Embryonic facial prominence (tissue), 1 donor: Measurements from ENCODE around the gene PPP4C.
"Not testable (repeated sequence)": the region's sequence is repeated elsewhere in the genome, so short reads cannot be mapped to it uniquely, and the experiment has no call there.

Source experiments
- DNase-seq: peaks from one replicate; pipeline ENCODE4 v3.0.0-alpha.2; 2016; ENCODE audit errors: extremely low spot score

Gene PPP4C

GRCh38 chr16:30075503-30076275 lies at the start of gene PPP4C:
Gene PPP4C (plus strand): TSS chr16:30075994. CDS start chr16:30076378, 384 bp downstream.
- peak; percentile 86 for DNase-seq

GRCh38 chr16:30026449-30026848 lies 49.3 kb upstream of the PPP4C start:
- no peak for DNase-seq

- DNase-seq: no peak
These were observed 48.0 kb upstream of the PPP4C start for GRCh38 chr16:30027588-30028437.

- no peak for DNase-seq
These were observed 47.2 kb upstream of the PPP4C start for GRCh38 chr16:30028438-30029076.

GRCh38 chr16:30030011-30030685 lies 45.6 kb upstream of the PPP4C start:
- DNase-seq: no peak

GRCh38 chr16:30030841-30031413 lies 44.9 kb upstream of the PPP4C start, which contains the start of gene TLCD3B:
Gene TLCD3B (minus strand): TSS chr16:30031271. CDS start chr16:30030527, 744 bp downstream.
- DNase-seq: no peak

GRCh38 chr16:30031477-30031918 lies 44.3 kb upstream of the PPP4C start:
- DNase-seq: no peak

- no peak for DNase-seq
These were observed 43.5 kb upstream of the PPP4C start for GRCh38 chr16:30032083-30032819.

- DNase-seq: no peak
These were observed 42.5 kb upstream of the PPP4C start for GRCh38 chr16:30033270-30033669.

- DNase-seq: no peak
These were observed 35.6 kb upstream of the PPP4C start for GRCh38 chr16:30040221-30040620.

- DNase-seq: not testable (repeated sequence)
These were observed 35.1 kb upstream of the PPP4C start for GRCh38 chr16:30040690-30041089.

GRCh38 chr16:30041841-30042240 lies 34.0 kb upstream of the PPP4C start:
- DNase-seq: no peak

GRCh38 chr16:30046178-30046577 lies 29.6 kb upstream of the PPP4C start:
- DNase-seq: no peak

- no peak for DNase-seq
These were observed 29.2 kb upstream of the PPP4C start for GRCh38 chr16:30046588-30046987.

- DNase-seq: no peak
These were observed 25.9 kb upstream of the PPP4C start for GRCh38 chr16:30049871-30050270.

- no peak for DNase-seq
These were observed 24.3 kb upstream of the PPP4C start for GRCh38 chr16:30051518-30051917.

GRCh38 chr16:30052671-30053372 lies 23.0 kb upstream of the PPP4C start:
- peak; percentile 80 for DNase-seq

GRCh38 chr16:30053376-30054015 lies 22.3 kb upstream of the PPP4C start:
- DNase-seq: no peak

- no peak for DNase-seq
These were observed 21.3 kb upstream of the PPP4C start for GRCh38 chr16:30054451-30054850.
